GM19395 (cell line): Measurements from ENCODE around the gene HLA-DOA.

Experiments used
- ATAC-seq: cut with Tn5 transposase; IDR thresholded peaks from one replicate; pipeline ENCODE4 v1.9.1; 2021; ENCODE audit warnings: mild to moderate bottlenecking, moderate library complexity; ENCODE audit not compliant: unreplicated experiment

The HLA-DOA gene

DNA sequence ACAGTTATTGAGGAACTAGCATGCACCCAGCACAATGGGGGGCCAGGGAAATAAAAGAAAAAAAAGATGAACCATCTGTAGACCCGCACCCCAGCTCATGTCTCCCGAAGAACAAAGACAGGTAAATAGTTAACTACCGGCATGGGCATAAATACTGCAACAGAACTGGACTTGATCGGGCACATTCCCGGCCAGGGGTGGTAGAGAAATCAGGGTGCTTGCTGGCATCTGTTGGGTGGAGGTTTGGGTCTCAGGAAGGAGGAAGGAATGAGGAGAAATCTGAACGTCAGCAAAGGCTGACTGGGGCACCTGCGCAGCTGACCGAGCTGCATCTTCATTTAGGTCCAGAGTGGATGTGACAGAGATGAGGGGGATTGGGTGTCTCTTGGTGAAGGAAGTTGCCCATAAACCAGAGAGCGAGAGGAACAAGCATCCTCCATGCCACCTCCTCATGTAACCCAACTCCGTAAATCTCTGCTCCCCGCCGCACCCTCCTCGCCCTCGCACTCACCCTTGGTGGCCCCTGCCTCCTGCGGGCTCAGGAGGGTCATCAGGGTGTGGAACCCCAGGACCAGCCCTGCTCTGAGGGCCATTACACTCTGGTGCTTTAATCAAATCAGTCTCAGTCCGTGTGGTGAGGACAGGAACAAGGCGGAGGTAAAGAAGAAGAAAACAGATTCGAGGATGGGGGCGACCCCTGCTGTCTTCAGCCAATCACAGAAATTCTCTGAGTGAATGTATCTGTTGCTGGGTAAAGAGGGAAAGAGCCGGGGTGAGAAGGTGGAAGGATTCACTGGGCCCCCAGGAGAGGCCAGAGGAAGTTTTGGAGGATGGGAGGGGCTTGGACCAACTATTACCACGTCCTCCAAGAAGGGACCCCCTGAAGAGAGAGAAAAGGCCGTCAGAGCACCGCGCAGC is at the start of gene HLA-DOA:
TSS of gene HLA-DOA (minus strand) at position 648 of the 918 bp plus-strand sequence.
- ATAC-seq = peak; percentile 80

DNA sequence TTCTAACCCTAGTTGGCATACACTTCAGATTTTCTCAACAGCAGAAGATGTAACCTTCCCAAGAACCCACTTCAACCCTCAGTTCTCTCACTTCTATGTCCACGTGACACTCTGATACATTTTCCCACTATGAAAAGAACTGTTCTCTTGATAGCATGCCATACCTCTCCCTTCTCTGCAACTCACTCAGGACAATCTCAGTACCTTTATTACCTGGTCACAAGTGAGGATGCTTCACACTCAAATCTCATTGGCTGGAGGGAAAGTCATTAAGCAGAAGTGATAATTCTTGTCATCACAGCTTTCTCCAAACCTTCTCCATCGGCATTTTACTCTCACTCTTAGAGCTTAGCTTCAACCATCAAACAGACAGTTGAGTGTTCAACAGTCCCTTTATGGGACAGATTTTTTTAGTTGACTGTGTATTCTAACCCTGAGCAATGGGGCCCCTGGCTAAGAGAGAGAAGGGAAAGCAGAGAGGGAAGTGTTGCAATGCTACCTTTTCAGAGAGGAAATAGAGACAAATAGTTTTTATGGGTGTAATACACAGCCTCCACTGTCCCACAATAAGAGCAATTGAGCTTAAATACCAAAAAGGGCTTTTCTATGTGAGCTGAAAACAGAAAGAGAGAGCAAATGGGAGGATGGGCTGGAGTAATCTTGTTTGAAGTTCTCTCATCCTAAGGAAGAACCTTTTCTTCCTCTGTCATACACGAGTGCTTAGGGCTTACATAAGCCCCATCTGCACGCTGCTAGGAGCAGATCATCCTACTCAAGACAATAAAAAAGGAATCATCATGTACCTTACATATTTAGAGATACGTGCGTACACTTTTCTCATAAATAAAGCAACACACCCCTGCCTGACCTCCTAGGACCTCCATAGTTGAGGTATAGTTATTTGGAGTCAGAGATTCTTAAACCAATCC is 48.1 kb upstream of the HLA-DOA start:
- ATAC-seq = no peak

- no peak for ATAC-seq
Measured at GRCh38 chr6:33053230-33053629, 43.8 kb upstream of the HLA-DOA start.

DNA sequence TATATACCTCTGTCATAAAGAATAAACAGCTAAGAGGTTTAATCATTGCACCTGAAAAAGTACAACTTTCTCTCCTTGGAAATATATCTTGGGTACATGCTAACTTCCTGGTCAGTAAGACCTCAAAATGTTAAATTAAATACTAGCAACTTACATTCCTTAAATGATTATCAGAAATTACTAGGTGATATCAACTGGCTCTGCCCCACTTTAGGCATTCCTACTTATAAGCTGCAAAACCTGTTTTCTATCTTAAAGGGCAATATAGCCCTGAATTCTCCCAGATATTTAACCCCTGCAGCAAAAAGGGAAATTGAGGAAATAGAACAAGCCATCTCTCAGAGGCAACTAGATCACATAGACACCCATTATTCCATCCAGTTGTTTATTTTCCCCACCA is 43.2 kb upstream of the HLA-DOA start:
- ATAC-seq = no peak

DNA sequence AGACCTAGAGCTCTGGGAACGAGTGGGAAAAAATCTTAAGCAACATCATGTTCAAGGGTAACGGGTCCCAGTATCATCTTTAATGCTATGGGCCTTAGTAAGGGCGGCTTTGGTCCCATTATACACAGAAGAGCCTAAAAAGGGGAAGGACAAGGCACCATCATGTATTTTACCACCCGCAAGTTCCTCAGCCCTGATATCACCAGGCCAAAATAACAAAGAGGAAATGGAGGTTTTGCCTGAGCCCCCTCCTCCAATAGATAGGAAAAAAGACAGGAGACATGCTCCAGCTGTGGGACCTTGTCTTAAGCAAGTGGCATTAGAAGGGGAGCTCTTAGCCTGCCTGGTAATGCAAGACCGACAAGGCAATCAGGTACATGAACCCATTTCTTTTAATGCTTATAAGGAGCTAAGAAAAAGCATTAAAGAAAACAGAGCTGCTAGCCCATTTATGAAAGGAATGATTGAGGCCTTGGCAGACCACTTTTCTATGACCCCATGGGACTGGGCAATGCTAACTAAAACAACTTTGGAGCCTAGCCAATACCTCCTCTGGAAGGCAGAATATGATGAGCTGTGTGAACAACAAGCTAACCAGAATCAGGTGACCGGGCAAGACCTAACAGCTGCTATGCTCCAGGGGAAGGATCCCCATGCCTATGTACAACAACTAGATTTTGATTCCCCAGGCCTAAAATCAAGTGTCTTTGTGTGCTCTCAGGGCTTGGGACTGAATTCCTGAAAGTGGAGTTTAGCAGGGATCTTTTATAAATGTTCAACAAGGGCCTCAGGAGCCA is 40.8 kb upstream of the HLA-DOA start:
- ATAC-seq = no peak

- no peak for ATAC-seq
Measured at GRCh38 chr6:33049323-33050013, 40.1 kb upstream of the HLA-DOA start.

GRCh38 chr6:33040157-33040556 is 30.8 kb upstream of the HLA-DOA start:
- ATAC-seq = no peak

DNA sequence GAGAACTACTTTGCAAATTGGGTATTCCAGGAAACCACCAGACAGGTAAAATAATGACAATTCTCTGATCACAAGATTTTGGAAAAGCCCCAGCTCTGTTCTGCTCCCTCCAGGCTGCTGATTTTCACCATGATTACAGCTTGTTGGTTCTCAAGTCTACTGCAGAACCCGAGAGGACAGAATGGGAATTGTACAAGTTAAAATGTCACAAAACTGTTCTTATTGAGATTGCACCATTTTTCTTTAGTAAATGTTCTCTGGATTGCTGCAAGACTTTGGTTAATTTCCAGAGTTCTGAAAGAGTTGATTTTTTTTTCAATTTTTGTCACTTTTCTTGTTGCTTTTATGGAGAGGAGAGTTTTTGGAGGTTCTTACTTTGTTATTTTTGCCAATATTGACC is 27.1 kb upstream of the HLA-DOA start:
- no peak for ATAC-seq

DNA sequence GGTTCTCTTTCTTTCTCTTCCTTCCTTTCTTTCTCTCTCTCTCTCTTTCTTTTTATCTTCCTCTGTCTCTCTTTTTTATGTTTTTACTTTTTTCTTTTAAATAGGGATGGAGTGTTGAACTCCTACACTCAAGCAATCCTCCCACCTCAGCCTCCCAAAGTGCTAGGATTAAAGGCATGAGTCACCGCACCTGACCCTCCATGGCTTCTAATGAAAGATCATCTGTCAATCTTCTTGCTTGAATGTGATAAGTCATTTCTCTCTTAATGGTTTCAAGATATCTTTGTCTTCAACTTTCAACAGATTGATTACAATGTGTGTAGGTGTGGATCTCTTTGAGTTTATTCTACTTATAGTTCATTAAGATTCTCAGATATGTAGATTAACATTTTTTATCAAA is 25.2 kb upstream of the HLA-DOA start:
- ATAC-seq = no peak

- no peak for ATAC-seq
Measured at GRCh38 chr6:33030245-33030644, 20.9 kb upstream of the HLA-DOA start.

DNA sequence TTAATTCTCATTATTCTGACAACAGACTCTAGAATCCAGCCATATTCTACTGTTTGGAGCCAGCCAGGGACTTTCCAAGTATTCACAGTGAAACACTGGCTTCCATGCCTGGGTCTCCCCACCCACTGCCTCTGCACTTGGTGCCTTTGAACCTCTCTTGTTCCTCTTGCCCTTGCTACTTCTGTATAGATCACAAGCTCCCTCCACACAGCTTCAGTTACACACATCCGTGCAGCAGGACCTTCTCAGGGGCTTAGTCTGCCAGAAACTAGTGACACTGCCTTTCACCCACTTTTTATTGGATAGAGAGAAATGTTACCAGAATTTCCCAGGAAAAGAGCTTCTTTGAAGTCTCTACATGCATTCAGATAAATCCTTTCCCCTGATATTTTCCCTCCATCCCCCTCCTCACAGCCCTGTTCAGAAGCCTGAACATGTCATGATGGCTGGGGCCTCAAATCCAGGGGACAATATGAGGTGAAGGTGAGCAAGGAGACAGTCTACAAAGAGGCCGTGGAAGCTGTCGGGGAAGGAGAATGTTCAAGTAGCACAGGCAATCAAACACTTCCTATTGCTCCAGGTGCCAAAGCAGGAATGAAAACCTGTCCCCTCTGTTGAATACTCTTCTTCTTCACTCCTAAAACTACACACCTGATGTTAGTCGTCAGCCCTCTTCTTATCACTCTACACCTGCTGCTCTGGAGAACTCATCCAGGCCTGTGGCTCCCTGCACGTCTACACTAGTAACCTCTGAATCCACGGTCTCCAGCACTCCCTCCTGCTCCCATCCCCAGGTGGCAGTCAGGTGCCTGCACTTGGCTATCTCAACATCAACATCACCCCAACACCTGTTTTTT is 20.2 kb upstream of the HLA-DOA start:
- peak; percentile 76 for ATAC-seq

GRCh38 chr6:33028220-33028849 is 18.9 kb upstream of the HLA-DOA start:
- ATAC-seq = peak; percentile 15

GRCh38 chr6:33024521-33024920 is 15.1 kb upstream of the HLA-DOA start:
- no peak for ATAC-seq

GRCh38 chr6:33023536-33023935 is 14.1 kb upstream of the HLA-DOA start:
- ATAC-seq = no peak

GRCh38 chr6:33021917-33022316 is 12.5 kb upstream of the HLA-DOA start:
- no peak for ATAC-seq

GRCh38 chr6:33019372-33019771 is 10.0 kb upstream of the HLA-DOA start:
- no peak for ATAC-seq

- peak; percentile 68 for ATAC-seq
Measured at GRCh38 chr6:33018904-33019303, 9.5 kb upstream of the HLA-DOA start.

DNA sequence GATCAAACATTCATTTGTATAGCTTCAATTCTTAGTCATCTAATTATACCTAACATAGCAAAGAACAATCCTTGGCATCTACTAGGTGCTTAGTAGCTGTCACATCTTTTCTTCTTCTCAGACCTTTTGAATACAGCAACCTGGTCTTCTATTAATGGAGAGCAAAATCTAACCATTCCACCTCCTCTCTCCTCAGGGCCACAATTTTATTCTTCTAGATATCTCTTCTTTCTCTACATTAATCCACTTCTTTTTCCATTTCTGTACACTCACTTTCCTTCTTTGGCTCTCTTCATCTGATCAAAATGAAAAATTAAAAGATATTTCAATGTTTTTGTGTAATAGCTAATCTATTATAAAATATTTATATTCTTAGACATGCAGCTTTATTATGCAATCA is 9.0 kb upstream of the HLA-DOA start:
- ATAC-seq = no peak
